ENCODE data around the gene ELP2. TPM values are rescaled to one million over a fixed set of nuclear protein-coding genes. Genes with fewer than 3 reads are reported as not detected.
A peak's percentile ranks its signal among the peaks of the same experiment; 100 is the strongest.

The ELP2 gene
- total RNA-seq, 2 experiments from 2014 or later = 40.3 to 50.5 TPM

DNA sequence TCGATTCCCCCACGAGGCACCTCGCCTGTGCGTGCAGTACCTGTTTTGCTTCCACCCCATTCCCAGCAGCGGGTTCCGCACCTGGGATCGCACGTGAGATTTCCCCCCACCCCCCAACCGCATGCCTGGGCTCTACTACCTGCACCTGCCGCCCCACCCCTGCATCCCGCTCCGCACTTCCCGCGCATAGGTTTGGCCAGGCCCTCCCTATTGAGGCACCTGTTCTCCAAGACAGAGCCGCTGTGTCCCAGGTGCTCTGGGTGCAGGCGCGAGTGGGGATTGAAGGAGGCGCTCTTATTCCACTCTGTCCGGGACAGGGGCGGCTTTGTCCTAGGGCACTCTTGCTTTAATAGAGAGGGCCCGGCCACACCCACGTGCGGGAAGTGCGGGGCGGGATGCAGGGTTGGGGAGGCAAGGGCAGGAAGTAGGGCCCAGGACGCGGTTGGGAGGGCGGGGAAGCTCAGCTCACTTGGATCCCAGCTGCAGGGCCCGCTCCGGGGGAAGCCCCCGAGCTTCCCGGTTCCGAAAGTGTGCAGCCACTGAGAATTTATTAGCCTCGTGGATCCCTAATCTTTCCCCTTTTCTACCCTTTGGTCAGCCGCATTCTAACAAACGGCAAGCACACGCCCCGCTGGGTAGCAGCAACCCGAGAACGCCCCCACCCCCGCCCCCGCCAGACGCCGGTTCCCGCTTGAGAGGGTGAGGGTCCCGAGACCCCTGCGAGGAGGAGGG, 56.9 kb downstream of the ELP2 start:
- TF ChIP-seq, protein P1, sequence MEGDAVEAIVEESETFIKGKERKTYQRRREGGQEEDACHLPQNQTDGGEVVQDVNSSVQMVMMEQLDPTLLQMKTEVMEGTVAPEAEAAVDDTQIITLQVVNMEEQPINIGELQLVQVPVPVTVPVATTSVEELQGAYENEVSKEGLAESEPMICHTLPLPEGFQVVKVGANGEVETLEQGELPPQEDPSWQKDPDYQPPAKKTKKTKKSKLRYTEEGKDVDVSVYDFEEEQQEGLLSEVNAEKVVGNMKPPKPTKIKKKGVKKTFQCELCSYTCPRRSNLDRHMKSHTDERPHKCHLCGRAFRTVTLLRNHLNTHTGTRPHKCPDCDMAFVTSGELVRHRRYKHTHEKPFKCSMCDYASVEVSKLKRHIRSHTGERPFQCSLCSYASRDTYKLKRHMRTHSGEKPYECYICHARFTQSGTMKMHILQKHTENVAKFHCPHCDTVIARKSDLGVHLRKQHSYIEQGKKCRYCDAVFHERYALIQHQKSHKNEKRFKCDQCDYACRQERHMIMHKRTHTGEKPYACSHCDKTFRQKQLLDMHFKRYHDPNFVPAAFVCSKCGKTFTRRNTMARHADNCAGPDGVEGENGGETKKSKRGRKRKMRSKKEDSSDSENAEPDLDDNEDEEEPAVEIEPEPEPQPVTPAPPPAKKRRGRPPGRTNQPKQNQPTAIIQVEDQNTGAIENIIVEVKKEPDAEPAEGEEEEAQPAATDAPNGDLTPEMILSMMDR (conservative IDR thresholded peaks at IDR 0.05; ENCODE audit: low read length) = no peak
- no peak for TF ChIP-seq EZH2phosphoT487 (IDR thresholded peaks at IDR 0.05; ENCODE audit: borderline replicate concordance, low read depth, low read length)
- no peaks in the 10 kb centered on the region for H3K9me2 ChIP-seq (ENCODE audit: insufficient read depth, low read length)
- H3K27ac ChIP-seq (ENCODE audit: low read depth, low read length, poor library complexity, severe bottlenecking) = no peak overlapping the region
- no peaks in the 10 kb centered on the region for H3K4me1 ChIP-seq (ENCODE audit: insufficient read depth, low read length, poor library complexity, severe bottlenecking)
- no peaks in the 10 kb centered on the region for H4K20me1 ChIP-seq (ENCODE audit: insufficient read depth, low read length)
- no peaks in the 10 kb centered on the region for H3K79me2 ChIP-seq (ENCODE audit: insufficient read depth, low read depth, low read length)
- intact Hi-C loops (cut with micrococcal nuclease; ENCODE audit: unreplicated experiment) = no loop called here
- H3K4me2 ChIP-seq (ENCODE audit: low read length) = peak overlapping the region; percentile 42; the same call in 1 of the 2 replicates
- no TSS peak for BruUV-seq (replicated peaks)
- no peaks in the 10 kb centered on the region for H3K36me3 ChIP-seq (ENCODE audit: insufficient read depth, low read length)
- CTCF ChIA-PET (ENCODE audit: unreplicated experiment) = no interaction called here
- H2AFZ ChIP-seq (ENCODE audit: low read length) = no peak overlapping the region
- DNase-seq (ENCODE audit: low spot score) = no peak
- H3K9me3 ChIP-seq (ENCODE audit: low read length) = no peaks in the 10 kb centered on the region
- POLR2A ChIA-PET = no interaction called here
- H3K4me3 ChIP-seq (ENCODE audit: low read depth, low read length, poor library complexity, severe bottlenecking) = no peak overlapping the region

- intact Hi-C loops (cut with micrococcal nuclease; ENCODE audit: unreplicated experiment) = no loop called here
- H3K36me3 ChIP-seq (ENCODE audit: insufficient read depth, low read length) = no peaks in the 10 kb centered on the region
- no peak within 1 kb of the TSS for H3K4me3 ChIP-seq (ENCODE audit: low read depth, low read length, poor library complexity, severe bottlenecking)
- ChIA-PET CTCF (ENCODE audit: unreplicated experiment) (no interaction called here), POLR2A (interaction anchor here (0.6 kb wide), 1 partner anchor 158 kb away, joined by 4 read pairs; no protein-coding TSS in a partner anchor)
- no peak within 1 kb of the TSS for H3K27ac ChIP-seq (ENCODE audit: low read depth, low read length, poor library complexity, severe bottlenecking)
- H3K4me1 ChIP-seq (ENCODE audit: insufficient read depth, low read length, poor library complexity, severe bottlenecking) = no peaks in the 10 kb centered on the region
- no peaks in the 10 kb centered on the region for H4K20me1 ChIP-seq (ENCODE audit: insufficient read depth, low read length)
- TF ChIP-seq, protein P1 (conservative IDR thresholded peaks at IDR 0.05; ENCODE audit: low read length) = no peak
- no peak for TF ChIP-seq EZH2phosphoT487 (IDR thresholded peaks at IDR 0.05; ENCODE audit: borderline replicate concordance, low read depth, low read length)
- H3K79me2 ChIP-seq (ENCODE audit: insufficient read depth, low read depth, low read length) = no peaks in the 10 kb centered on the region
- no peak within 1 kb of the TSS for H2AFZ ChIP-seq (ENCODE audit: low read length)
- no peaks in the 10 kb centered on the region for H3K9me3 ChIP-seq (ENCODE audit: low read length)
- DNase-seq (ENCODE audit: low spot score) = no peak
- peak within 1 kb of the TSS; percentile 42; the same call in 1 of the 2 replicates for H3K4me2 ChIP-seq (ENCODE audit: low read length)
- BruUV-seq (replicated peaks) = no TSS peak
- no peaks in the 10 kb centered on the region for H3K9me2 ChIP-seq (ENCODE audit: insufficient read depth, low read length)
These were observed 57.6 kb downstream of the ELP2 start, which contains the start of gene MOCOS for GRCh38 chr18:36187193-36187825. Gene MOCOS, plus strand, starts transcription at chr18:36187497. Its CDS starts 43 bp downstream, at chr18:36187540.

All from OCI-LY7 (cell line).